Upper lobe of right lung (tissue), 1 donor: Measurements from ENCODE around the gene OR8D1. TPM values are rescaled to one million over a fixed set of nuclear protein-coding genes. Genes with fewer than 3 reads are reported as not detected.
A peak's percentile ranks its signal among the peaks of the same experiment; 100 is the strongest.

Experiments
- ATAC-seq: fragments of 200-7000 bp; cut with Tn5 transposase; one replicate; pipeline ENCODE4 v1.9.1; 2020; ENCODE audit warnings: mild to moderate bottlenecking, moderate library complexity
- DNase-seq: peaks from one replicate; pipeline ENCODE4 v3.0.0-alpha.2; 2020
- H3K27ac ChIP-seq: fragments of 200-600 bp; one replicate; pipeline ENCODE4 v1.8.0; 2022
- H3K27me3 ChIP-seq: fragments of 200-600 bp; one replicate; pipeline ENCODE4 v1.8.0; 2022; ENCODE audit warnings: mild to moderate bottlenecking
- H3K36me3 ChIP-seq: fragments of 200-600 bp; one replicate; pipeline ENCODE4 v1.8.0; 2022
- H3K4me1 ChIP-seq: fragments of 200-600 bp; one replicate; pipeline ENCODE4 v1.8.0; 2022
- H3K4me3 ChIP-seq: fragments of 200-600 bp; one replicate; pipeline ENCODE4 v1.8.0; 2022; ENCODE audit warnings: mild to moderate bottlenecking
- H3K9me3 ChIP-seq: fragments of 200-600 bp; one replicate; pipeline ENCODE4 v1.8.0; 2022
- CTCF ChIP-seq: fragments of 200-600 bp; IDR thresholded peaks from one replicate; pipeline ENCODE4 v1.8.0; 2022; ENCODE audit warnings: antibody characterized with exemption
- intact Hi-C: fragments of 100-400 bp; cut with DNase I; formaldehyde crosslinking; loops from one replicate; pipeline ENCODE4 v1.11.0; 2022
- total RNA-seq: library from RNA; stranded (reverse); fragmentation: NEBNext Ultra II Directional; extraction: Animal tissue kit (Norgen Biotek cat#: 25700); gene quantifications from one replicate; pipeline ENCODE4 v1.2.1, GENCODE V29; 2021
- donor health status: DM: no; HTN: yes; CAD: no; lungs with severe emphysema.

Gene OR8D1
- total RNA-seq, 1 donor from 2014 or later, result not detected

GRCh38 chr11:124307093-124307492, 6.7 kb downstream of the OR8D1 start:
- Histone ChIP-seq H3K4me3 (no peak overlapping the region), H3K27me3 (no peaks in the 10 kb centered on the region), H3K36me3 (no peaks in the 10 kb centered on the region), H3K27ac (no peak overlapping the region), H3K4me1 (no peaks in the 10 kb centered on the region), H3K9me3 (no peaks in the 10 kb centered on the region)
- ATAC-seq, result no peak
- intact Hi-C loops, result no loop called here
- TF ChIP-seq CTCF, result no peak
- DNase-seq, result no peak

GRCh38 chr11:124302347-124303125, 11.2 kb downstream of the OR8D1 start:
- no peak overlapping the region for H3K4me3 ChIP-seq
- DNase-seq (no peak), ATAC-seq (no peak)
- no peaks in the 10 kb centered on the region for H3K9me3 ChIP-seq
- H3K27me3 ChIP-seq, result no peaks in the 10 kb centered on the region
- no peaks in the 10 kb centered on the region for H3K36me3 ChIP-seq
- TF ChIP-seq CTCF, result no peak
- H3K4me1 ChIP-seq, result no peaks in the 10 kb centered on the region
- intact Hi-C loops, result no loop called here
- H3K27ac ChIP-seq, result no peak overlapping the region

- H3K4me1 ChIP-seq, result no peaks in the 10 kb centered on the region
Measured at GRCh38 chr11:124301548-124301947, 12.2 kb downstream of the OR8D1 start.

GRCh38 chr11:124297921-124298320, 15.8 kb downstream of the OR8D1 start:
- intact Hi-C loops, result no loop called here
- H3K27ac ChIP-seq, result no peak overlapping the region
- no peaks in the 10 kb centered on the region for H3K27me3 ChIP-seq
- no peaks in the 10 kb centered on the region for H3K4me1 ChIP-seq
- no peaks in the 10 kb centered on the region for H3K9me3 ChIP-seq
- no peaks in the 10 kb centered on the region for H3K36me3 ChIP-seq
- no peak for DNase-seq
- no peak for TF ChIP-seq CTCF
- ATAC-seq, result no peak
- no peak overlapping the region for H3K4me3 ChIP-seq

More at GRCh38 chr11:124301548-124301947, 12.2 kb downstream of the OR8D1 start:
- Histone ChIP-seq H3K9me3 (no peaks in the 10 kb centered on the region), H3K27ac (no peak overlapping the region), H3K4me3 (no peak overlapping the region), H3K27me3 (no peaks in the 10 kb centered on the region), H3K36me3 (no peaks in the 10 kb centered on the region)
- TF ChIP-seq CTCF, result no peak
- DNase-seq (no peak), ATAC-seq (peak; percentile 28)
- intact Hi-C loops, result no loop called here

- DNase-seq (no peak), ATAC-seq (no peak)
- H3K4me3 ChIP-seq, result no peak overlapping the region
- no peak overlapping the region for H3K27ac ChIP-seq
- intact Hi-C loops, result no loop called here
- H3K9me3 ChIP-seq, result no peaks in the 10 kb centered on the region
- H3K4me1 ChIP-seq, result no peaks in the 10 kb centered on the region
- H3K36me3 ChIP-seq, result no peaks in the 10 kb centered on the region
- no peaks in the 10 kb centered on the region for H3K27me3 ChIP-seq
- no peak for TF ChIP-seq CTCF
Measured at GRCh38 chr11:124296016-124296415, 17.7 kb downstream of the OR8D1 start.

- H3K4me3 ChIP-seq, result no peak overlapping the region
- no peaks in the 10 kb centered on the region for H3K27me3 ChIP-seq
- TF ChIP-seq CTCF, result no peak
- H3K4me1 ChIP-seq, result no peaks in the 10 kb centered on the region
- H3K36me3 ChIP-seq, result no peaks in the 10 kb centered on the region
- intact Hi-C loops, result no loop called here
- no peak overlapping the region for H3K27ac ChIP-seq
- ATAC-seq, result peak; percentile 59
- H3K9me3 ChIP-seq, result peaks cover 4% of the 10 kb centered on the region
- DNase-seq, result no peak
Measured at GRCh38 chr11:124294687-124295086, 19.1 kb downstream of the OR8D1 start.
